Measurements from ENCODE around the gene PNPLA3. TPM values are rescaled to one million over a fixed set of nuclear protein-coding genes. Genes with fewer than 3 reads are reported as not detected.
A peak's percentile ranks its signal among the peaks of the same experiment; 100 is the strongest.

Gene PNPLA3
- total RNA-seq, 2 donors from 2014 or later: 0.14 to 0.28 TPM

DNA sequence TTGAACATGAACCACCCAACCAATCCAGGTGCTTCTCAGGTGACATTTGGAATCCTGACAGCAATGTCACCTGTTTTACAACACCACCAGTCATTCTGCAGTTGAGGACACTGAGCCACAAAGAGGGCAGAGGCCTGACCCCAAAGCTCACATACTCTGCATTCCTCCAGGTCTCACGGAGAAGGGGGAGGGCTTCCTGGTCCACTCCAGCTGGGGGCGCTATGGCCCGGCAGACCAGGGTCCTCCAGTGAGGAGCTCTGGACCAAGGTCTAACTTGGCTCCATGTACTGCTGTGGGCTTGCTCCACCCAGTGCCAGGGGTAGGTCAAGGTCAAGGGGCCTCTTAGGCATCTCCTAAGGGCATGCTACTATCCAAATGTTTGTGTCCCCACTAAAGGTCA, 1.5 kb upstream of the PNPLA3 start:
- intact Hi-C loops (cut with DNase I): no loop called here
- Histone ChIP-seq H3K4me1 (replicated peaks) (no peaks in the 10 kb centered on the region), H3K36me3 (no peaks in the 10 kb centered on the region), H3K27ac (no peak overlapping the region), H3K4me3 (no peak overlapping the region), H3K9me3 (no peaks in the 10 kb centered on the region), H3K27me3 (replicated peaks; ENCODE audit: insufficient read depth) (no peaks in the 10 kb centered on the region)
- DNase-seq (ENCODE audit: low spot score): no peak
- WGBS: 82% methylated on average over 3 of the region's 3 CpGs
- TF ChIP-seq POLR2A (IDR thresholded peaks at IDR 0.05) (no peak), POLR2AphosphoS5 (IDR thresholded peaks at IDR 0.05) (no peak)
- TF ChIP-seq, protein P1, sequence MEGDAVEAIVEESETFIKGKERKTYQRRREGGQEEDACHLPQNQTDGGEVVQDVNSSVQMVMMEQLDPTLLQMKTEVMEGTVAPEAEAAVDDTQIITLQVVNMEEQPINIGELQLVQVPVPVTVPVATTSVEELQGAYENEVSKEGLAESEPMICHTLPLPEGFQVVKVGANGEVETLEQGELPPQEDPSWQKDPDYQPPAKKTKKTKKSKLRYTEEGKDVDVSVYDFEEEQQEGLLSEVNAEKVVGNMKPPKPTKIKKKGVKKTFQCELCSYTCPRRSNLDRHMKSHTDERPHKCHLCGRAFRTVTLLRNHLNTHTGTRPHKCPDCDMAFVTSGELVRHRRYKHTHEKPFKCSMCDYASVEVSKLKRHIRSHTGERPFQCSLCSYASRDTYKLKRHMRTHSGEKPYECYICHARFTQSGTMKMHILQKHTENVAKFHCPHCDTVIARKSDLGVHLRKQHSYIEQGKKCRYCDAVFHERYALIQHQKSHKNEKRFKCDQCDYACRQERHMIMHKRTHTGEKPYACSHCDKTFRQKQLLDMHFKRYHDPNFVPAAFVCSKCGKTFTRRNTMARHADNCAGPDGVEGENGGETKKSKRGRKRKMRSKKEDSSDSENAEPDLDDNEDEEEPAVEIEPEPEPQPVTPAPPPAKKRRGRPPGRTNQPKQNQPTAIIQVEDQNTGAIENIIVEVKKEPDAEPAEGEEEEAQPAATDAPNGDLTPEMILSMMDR (IDR thresholded peaks at IDR 0.05): no peak

DNA sequence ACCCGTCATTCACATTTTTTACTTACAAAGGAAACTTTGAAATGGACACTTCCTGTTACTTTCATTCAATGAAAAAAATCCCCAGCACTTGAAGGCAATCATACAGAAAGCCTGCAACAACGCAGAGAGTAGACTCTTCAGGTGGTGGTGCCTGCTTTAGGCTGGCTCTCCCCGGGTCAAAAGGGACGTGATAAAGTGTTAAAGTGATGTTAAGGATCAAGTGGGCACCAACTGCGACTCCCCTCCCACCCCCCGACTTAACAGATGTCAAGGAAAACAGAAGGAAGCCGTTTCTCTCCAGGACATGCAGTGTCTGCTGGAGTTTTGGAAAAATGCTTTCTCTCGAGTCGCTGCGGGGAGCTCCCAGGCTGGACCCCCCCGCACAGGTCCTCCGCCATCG, 414 bp upstream of the PNPLA3 start:
- intact Hi-C loops (cut with DNase I): no loop called here
- Histone ChIP-seq H3K4me3 (peak overlapping the region; percentile 41 to 48), H3K27me3 (replicated peaks; ENCODE audit: insufficient read depth) (no peaks in the 10 kb centered on the region), H3K4me1 (replicated peaks) (no peaks in the 10 kb centered on the region), H3K27ac (no peak overlapping the region), H3K9me3 (no peaks in the 10 kb centered on the region), H3K36me3 (no peaks in the 10 kb centered on the region)
- 2% methylated on average over 11 of the region's 13 CpGs for WGBS
- TF ChIP-seq, protein P1 (IDR thresholded peaks at IDR 0.05): no peak
- TF ChIP-seq POLR2A (IDR thresholded peaks at IDR 0.05) (no peak), POLR2AphosphoS5 (IDR thresholded peaks at IDR 0.05) (no peak)
- DNase-seq (ENCODE audit: low spot score): no peak

DNA sequence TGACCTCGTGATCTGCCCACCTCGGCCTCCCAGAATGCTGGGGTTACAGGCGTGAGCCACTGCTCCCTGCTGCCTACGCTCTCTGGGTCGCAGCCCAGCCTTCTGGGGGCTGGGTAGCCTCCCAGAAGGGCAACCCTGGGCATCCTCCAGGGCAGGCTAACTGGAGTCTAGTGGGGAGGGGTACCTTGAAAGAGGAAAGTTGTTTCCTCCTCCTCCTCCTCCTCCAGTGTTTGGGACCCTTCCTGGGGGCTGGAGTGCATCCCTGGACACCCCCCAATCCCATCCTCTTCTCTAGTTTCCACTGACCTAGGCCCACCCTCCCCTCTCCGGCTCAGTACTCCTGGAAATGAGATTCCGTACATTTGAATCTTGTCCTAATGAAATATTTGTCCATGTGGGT, 1.3 kb downstream of the PNPLA3 start:
- intact Hi-C loops (cut with DNase I): no loop called here
- H3K27ac ChIP-seq: no peak overlapping the region
- 72% methylated on average over 3 of the region's 7 CpGs for WGBS
- no peak overlapping the region for H3K4me3 ChIP-seq
- no peaks in the 10 kb centered on the region for H3K9me3 ChIP-seq
- TF ChIP-seq, protein P1 (IDR thresholded peaks at IDR 0.05): no peak
- TF ChIP-seq POLR2A (IDR thresholded peaks at IDR 0.05) (no peak), POLR2AphosphoS5 (IDR thresholded peaks at IDR 0.05) (no peak)
- DNase-seq (ENCODE audit: low spot score): no peak
- no peaks in the 10 kb centered on the region for H3K27me3 ChIP-seq (replicated peaks; ENCODE audit: insufficient read depth)
- no peaks in the 10 kb centered on the region for H3K4me1 ChIP-seq (replicated peaks)
- no peaks in the 10 kb centered on the region for H3K36me3 ChIP-seq

DNA sequence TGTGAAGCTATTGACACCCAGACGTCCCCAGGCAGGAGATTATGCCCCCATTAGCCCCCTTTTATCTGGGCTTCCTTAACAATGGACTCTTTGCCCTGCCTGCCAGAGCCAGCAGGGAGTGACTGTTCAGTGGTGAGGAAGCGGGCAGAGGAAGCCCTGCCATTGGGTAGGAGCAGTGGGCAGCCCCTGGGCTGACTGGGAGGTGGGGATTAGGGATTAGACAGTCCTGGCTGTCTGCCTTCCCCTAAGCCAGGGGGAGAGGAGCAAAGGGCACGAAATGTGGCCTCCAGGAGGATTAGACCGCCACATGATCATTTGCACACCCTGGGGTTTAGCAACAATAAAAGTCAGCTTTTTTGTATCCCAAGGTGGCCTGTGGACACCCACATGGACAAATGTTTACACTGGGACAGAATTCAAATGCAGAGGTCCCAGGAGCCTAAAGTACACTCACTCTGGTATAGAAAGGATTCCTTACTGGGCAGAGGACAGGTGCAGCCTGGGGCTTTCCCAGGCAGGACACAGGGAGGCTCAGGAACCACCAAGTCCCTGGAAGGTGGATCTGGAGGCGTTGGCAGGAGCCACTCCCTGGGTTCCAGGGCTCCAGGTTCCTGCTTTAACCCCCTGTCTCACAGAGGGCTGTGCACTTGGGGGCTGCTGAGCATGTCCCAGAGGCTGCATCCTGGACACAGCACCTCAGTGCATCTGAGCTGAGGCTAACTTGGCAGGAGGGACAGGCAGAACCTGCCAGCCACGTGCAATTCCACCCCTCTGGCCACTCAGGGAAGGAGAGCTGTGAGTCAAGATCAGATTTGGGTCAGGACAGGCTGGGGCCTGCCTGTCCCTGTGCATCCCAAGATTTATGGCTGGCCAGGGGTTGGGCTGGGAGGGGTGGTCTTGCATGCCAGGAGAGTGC, 2.1 kb downstream of the PNPLA3 start:
- no peaks in the 10 kb centered on the region for H3K4me1 ChIP-seq (replicated peaks)
- H3K9me3 ChIP-seq: no peaks in the 10 kb centered on the region
- no peaks in the 10 kb centered on the region for H3K27me3 ChIP-seq (replicated peaks; ENCODE audit: insufficient read depth)
- H3K4me3 ChIP-seq: no peak overlapping the region
- intact Hi-C loops (cut with DNase I): no loop called here
- TF ChIP-seq POLR2AphosphoS5 (IDR thresholded peaks at IDR 0.05): peak; percentile 57
- TF ChIP-seq POLR2A (IDR thresholded peaks at IDR 0.05): no peak
- DNase-seq (ENCODE audit: low spot score): peak; percentile 28
- no peaks in the 10 kb centered on the region for H3K36me3 ChIP-seq
- no peak overlapping the region for H3K27ac ChIP-seq
- WGBS: 55% methylated on average over 6 of the region's 6 CpGs

DNA sequence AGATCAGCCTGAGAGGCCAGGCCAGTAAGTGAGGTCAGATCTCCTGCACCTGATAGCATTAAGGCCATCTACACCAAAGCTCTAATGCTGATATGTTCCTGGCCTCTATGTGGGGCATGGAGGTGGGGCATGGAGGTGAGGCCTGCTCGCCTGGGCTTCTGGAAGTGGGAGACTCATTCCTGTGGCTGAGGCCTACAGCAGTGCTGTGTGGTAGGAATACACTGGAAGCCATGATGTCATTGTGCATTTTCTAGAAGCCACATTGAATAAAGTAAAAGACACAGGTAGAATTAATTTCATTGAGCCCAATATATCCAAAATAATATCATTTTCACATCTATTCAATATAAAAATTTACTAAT, 2.7 kb downstream of the PNPLA3 start:
- H3K4me1 ChIP-seq (replicated peaks): no peaks in the 10 kb centered on the region
- H3K9me3 ChIP-seq: no peaks in the 10 kb centered on the region
- TF ChIP-seq POLR2AphosphoS5 (IDR thresholded peaks at IDR 0.05) (no peak), POLR2A (IDR thresholded peaks at IDR 0.05) (no peak)
- TF ChIP-seq, protein P1 (IDR thresholded peaks at IDR 0.05): no peak
- intact Hi-C loops (cut with DNase I): no loop called here
- H3K36me3 ChIP-seq: no peaks in the 10 kb centered on the region
- no peaks in the 10 kb centered on the region for H3K27me3 ChIP-seq (replicated peaks; ENCODE audit: insufficient read depth)
- WGBS: 80% methylated on average over 1 of the region's 1 CpG
- no peak for DNase-seq (ENCODE audit: low spot score)
- H3K4me3 ChIP-seq: no peak overlapping the region
- no peak overlapping the region for H3K27ac ChIP-seq
